Duodenal mucosa (tissue), 2 donors: ENCODE measurements around the gene TPRG1.
A peak's percentile ranks its signal among the peaks of the same experiment; 100 is the strongest.

Experiments used
- H3K27ac ChIP-seq: one replicate; pipeline ENCODE4 v1.7.0; 2013; ENCODE audit warnings: low read depth, low read length
- H3K27me3 ChIP-seq, 2 donors: one replicate each; pipeline ENCODE4 v1.7.0; 2013; ENCODE audit warnings: low read length in 2 of 2, control low read depth in 1 of 2; ENCODE audit not compliant: insufficient read depth in 2 of 2, control insufficient read depth in 1 of 2
- H3K36me3 ChIP-seq, 2 donors: one replicate each; pipeline ENCODE4 v1.7.0; 2013; ENCODE audit warnings: low read length in 2 of 2, control low read depth in 1 of 2; ENCODE audit not compliant: insufficient read depth in 2 of 2, control insufficient read depth in 1 of 2
- H3K4me1 ChIP-seq, 2 donors: one replicate each; pipeline ENCODE4 v1.7.0; 2013; ENCODE audit warnings: low read length in 2 of 2, control low read depth in 1 of 2; ENCODE audit not compliant: insufficient read depth in 2 of 2, control insufficient read depth in 1 of 2
- H3K4me3 ChIP-seq, 2 donors: one replicate each; pipeline ENCODE4 v1.7.0; 2013; ENCODE audit warnings: low read length in 2 of 2, low read depth in 1 of 2
- H3K9ac ChIP-seq, 2 donors: one replicate each; pipeline ENCODE4 v1.7.0; 2013; ENCODE audit warnings: low read length in 2 of 2, low read depth in 1 of 2
- H3K9me3 ChIP-seq, 2 donors: one replicate each; pipeline ENCODE4 v1.7.0; 2013; ENCODE audit warnings: low read length in 2 of 2, control low read depth in 1 of 2; ENCODE audit not compliant: control insufficient read depth in 1 of 2

TPRG1 gene

GRCh38 chr3:189305412-189305811 lies 133.6 kb downstream of the TPRG1 start:
- Histone ChIP-seq H3K4me1 (peaks cover 11 to 20% of the 10 kb centered on the region in 2 donors), H3K9me3 (no peaks in the 10 kb centered on the region), H3K4me3 (no peak overlapping the region), H3K36me3 (no peaks in the 10 kb centered on the region), H3K9ac (no peak overlapping the region), H3K27me3 (no peaks in the 10 kb centered on the region), H3K27ac (peak overlapping the region; percentile 5)

GRCh38 chr3:189307963-189308362 lies 136.2 kb downstream of the TPRG1 start:
- Histone ChIP-seq H3K27ac (no peak overlapping the region), H3K9me3 (no peaks in the 10 kb centered on the region), H3K4me3 (no peak overlapping the region), H3K36me3 (no peaks in the 10 kb centered on the region), H3K4me1 (peaks cover 6 to 16% of the 10 kb centered on the region in 2 donors), H3K27me3 (no peaks in the 10 kb centered on the region), H3K9ac (no peak overlapping the region)

- H3K36me3 ChIP-seq = no peaks in the 10 kb centered on the region
- H3K4me3 ChIP-seq = no peak overlapping the region
- H3K27ac ChIP-seq = no peak overlapping the region
- H3K27me3 ChIP-seq = no peaks in the 10 kb centered on the region
- H3K9me3 ChIP-seq = no peaks in the 10 kb centered on the region
- H3K9ac ChIP-seq = no peak overlapping the region
- H3K4me1 ChIP-seq = peaks cover 6 to 16% of the 10 kb centered on the region in 2 donors
These were observed 136.8 kb downstream of the TPRG1 start for GRCh38 chr3:189308608-189309007.

- no peak overlapping the region for H3K27ac ChIP-seq
- H3K4me3 ChIP-seq = no peak overlapping the region
- no peaks in the 10 kb centered on the region for H3K27me3 ChIP-seq
- peaks cover 6 to 12% of the 10 kb centered on the region in 2 donors for H3K4me1 ChIP-seq
- no peaks in the 10 kb centered on the region for H3K36me3 ChIP-seq
- no peak overlapping the region for H3K9ac ChIP-seq
- H3K9me3 ChIP-seq = no peaks in the 10 kb centered on the region
These were observed 137.7 kb downstream of the TPRG1 start for GRCh38 chr3:189309400-189309975.

- Histone ChIP-seq H3K36me3 (no peaks in the 10 kb centered on the region), H3K27ac (no peak overlapping the region), H3K9ac (no peak overlapping the region), H3K9me3 (no peaks in the 10 kb centered on the region), H3K4me1 (peaks cover 4% of the 10 kb centered on the region in 2 donors), H3K27me3 (no peaks in the 10 kb centered on the region), H3K4me3 (no peak overlapping the region)
These were observed 139.8 kb downstream of the TPRG1 start for GRCh38 chr3:189311521-189311920.

GRCh38 chr3:189312866-189313265 lies 141.1 kb downstream of the TPRG1 start:
- Histone ChIP-seq H3K9ac (no peak overlapping the region), H3K4me3 (no peak overlapping the region), H3K27me3 (no peaks in the 10 kb centered on the region), H3K36me3 (no peaks in the 10 kb centered on the region), H3K27ac (no peak overlapping the region), H3K9me3 (no peaks in the 10 kb centered on the region), H3K4me1 (peaks cover 6 to 9% of the 10 kb centered on the region in 2 donors)

GRCh38 chr3:189316296-189317019 lies 144.7 kb downstream of the TPRG1 start:
- H3K27ac ChIP-seq = no peak overlapping the region
- H3K4me1 ChIP-seq = peaks cover 6 to 9% of the 10 kb centered on the region in 2 donors
- H3K9me3 ChIP-seq = no peaks in the 10 kb centered on the region
- no peak overlapping the region for H3K4me3 ChIP-seq
- H3K27me3 ChIP-seq = no peaks in the 10 kb centered on the region
- no peak overlapping the region for H3K9ac ChIP-seq
- no peaks in the 10 kb centered on the region for H3K36me3 ChIP-seq

GRCh38 chr3:189317911-189318310 lies 146.1 kb downstream of the TPRG1 start:
- no peaks in the 10 kb centered on the region for H3K9me3 ChIP-seq
- no peaks in the 10 kb centered on the region for H3K36me3 ChIP-seq
- no peaks in the 10 kb centered on the region for H3K27me3 ChIP-seq
- no peak overlapping the region for H3K9ac ChIP-seq
- H3K27ac ChIP-seq = no peak overlapping the region
- no peak overlapping the region for H3K4me3 ChIP-seq
- H3K4me1 ChIP-seq = peaks cover 6 to 9% of the 10 kb centered on the region in 2 donors

- H3K9me3 ChIP-seq = no peaks in the 10 kb centered on the region
- H3K27me3 ChIP-seq = no peaks in the 10 kb centered on the region
- no peak overlapping the region for H3K9ac ChIP-seq
- no peak overlapping the region for H3K27ac ChIP-seq
- H3K36me3 ChIP-seq = no peaks in the 10 kb centered on the region
- H3K4me1 ChIP-seq = peaks cover 19 to 31% of the 10 kb centered on the region in 2 donors
- H3K4me3 ChIP-seq = no peak overlapping the region
These were observed 148.7 kb downstream of the TPRG1 start for GRCh38 chr3:189320511-189320910.

GRCh38 chr3:189322339-189322738 lies 150.6 kb downstream of the TPRG1 start:
- H3K4me1 ChIP-seq = peaks cover 15 to 24% of the 10 kb centered on the region in 2 donors
- H3K4me3 ChIP-seq = no peak overlapping the region
- H3K9ac ChIP-seq = no peak overlapping the region
- no peaks in the 10 kb centered on the region for H3K9me3 ChIP-seq
- H3K27ac ChIP-seq = no peak overlapping the region
- H3K27me3 ChIP-seq = no peaks in the 10 kb centered on the region
- no peaks in the 10 kb centered on the region for H3K36me3 ChIP-seq
